HG02970 (cell line): Measurements from ENCODE around the gene ARSJ.

ENCODE experiments used
- ATAC-seq: cut with Tn5 transposase; IDR thresholded peaks from one replicate; pipeline ENCODE4 v1.9.1; 2021; ENCODE audit warnings: mild to moderate bottlenecking, moderate library complexity, moderate number of reproducible peaks; ENCODE audit not compliant: unreplicated experiment, low FRiP score

Gene ARSJ

DNA sequence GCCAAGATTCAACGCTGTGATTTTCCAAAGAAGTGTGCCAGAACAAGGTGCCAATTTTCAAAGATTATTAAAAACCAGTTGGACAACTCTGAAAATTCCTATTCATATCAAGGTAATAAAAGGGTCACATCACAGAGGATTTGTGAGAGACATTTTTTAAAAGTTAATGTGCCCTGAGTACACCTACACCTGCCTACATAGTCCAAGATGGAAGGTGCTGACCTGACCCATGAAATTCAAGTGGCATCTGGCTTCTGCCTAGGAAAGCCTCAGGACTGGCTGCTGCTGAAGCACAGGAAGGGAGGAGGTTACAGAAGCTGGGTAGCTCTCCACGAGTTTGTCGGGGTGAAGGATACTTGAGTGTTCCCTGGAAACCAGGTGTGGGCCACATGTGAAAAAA, 11.4 kb upstream of the ARSJ start:
- ATAC-seq: no peak

DNA sequence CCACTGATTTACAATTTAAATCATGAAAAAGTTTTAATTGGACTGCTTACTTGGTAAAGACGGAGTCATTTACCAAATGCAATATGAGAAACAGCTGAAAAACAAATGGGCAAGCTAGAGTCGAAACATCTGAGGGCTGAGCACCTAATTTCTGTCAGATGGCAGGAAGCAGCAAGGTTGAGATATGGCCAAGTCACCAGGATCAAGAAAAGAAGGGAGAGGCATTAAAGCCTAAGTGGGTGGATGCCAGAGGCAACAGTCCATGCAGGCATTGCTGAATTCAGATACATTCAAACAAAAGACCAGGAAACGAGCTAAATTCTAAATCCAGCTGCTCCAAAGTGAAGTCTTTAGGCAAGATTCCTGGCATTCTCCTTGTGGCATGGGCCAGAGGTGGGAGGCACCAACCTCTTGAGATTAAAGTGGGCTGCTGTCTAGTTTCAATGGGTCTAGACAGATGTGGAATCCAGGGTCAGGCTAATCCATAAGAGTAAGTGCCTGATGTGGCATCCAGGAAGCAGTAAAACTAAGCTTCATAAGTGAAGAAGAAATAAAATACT, 8.0 kb upstream of the ARSJ start:
- no peak for ATAC-seq

DNA sequence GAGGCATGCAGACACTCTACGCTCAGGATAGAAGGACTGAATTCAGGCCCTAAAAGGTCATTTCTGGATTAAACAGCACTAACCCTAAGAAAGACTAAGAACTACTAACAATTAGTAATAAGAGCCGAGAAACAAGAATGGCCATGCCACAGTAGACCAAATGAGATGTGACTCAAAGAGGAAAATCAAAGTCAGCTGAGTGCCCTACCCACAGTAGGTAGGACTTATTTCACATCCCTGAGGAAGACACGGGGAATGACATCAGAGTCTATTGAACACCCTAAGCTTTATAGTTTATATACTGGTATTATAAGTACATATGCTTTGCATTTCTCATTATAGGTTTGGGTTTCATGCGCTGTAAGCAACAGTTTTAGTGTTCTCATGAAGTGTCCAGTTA, 2.7 kb upstream of the ARSJ start:
- no peak for ATAC-seq

DNA sequence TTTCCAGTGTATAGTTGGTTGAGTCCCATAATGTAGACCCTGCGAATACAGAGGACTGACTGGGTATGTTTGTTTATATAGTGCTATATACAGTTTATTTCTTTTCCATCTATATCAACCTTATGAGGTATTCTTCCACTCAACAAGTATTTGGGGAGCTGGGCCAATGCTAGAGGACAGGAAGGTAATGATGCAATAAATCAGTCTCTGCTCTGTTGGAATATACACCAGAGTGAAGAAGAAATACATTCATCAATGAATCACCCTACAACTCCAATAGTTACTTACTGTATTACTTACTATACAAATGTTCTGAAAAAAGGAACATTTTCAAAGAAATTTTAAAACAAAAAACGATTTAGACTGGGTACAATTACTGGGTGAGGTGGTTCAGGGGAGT, 2.1 kb upstream of the ARSJ start:
- no peak for ATAC-seq

DNA sequence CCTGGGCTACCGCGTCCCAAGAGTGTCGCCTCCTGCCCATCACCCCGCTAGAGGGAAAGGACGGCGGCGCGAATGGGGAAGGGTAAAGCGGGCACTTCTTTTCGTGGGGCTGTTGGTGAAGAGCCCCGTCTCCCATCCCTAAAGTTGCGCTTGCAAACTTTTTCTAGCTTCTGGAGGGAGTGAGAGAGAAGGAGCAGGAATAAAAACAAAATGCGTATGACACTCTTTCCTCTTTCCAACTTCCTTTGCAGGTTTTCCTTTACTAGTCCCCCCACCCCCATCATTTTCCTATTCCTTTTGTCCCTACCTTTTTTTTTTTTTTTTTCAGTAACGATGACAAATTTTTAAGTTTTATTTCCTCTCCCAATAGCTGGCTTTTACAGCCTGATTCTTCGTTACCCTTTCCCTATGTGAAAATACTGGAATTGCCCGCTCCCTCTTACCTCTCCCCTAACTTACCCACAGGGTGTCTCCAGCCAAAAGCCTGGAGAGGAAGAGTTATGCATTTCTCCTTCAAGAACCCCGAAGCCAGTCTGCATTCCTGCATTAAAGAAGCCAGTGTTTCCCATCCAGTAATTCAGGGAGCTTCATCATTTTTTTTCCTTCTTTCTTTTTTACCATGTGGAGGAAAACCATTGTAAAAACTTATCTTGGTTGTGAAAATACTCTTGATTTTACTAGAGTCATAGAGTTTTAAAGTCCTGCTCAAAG, 613 bp upstream of the ARSJ start:
- ATAC-seq: no peak

DNA sequence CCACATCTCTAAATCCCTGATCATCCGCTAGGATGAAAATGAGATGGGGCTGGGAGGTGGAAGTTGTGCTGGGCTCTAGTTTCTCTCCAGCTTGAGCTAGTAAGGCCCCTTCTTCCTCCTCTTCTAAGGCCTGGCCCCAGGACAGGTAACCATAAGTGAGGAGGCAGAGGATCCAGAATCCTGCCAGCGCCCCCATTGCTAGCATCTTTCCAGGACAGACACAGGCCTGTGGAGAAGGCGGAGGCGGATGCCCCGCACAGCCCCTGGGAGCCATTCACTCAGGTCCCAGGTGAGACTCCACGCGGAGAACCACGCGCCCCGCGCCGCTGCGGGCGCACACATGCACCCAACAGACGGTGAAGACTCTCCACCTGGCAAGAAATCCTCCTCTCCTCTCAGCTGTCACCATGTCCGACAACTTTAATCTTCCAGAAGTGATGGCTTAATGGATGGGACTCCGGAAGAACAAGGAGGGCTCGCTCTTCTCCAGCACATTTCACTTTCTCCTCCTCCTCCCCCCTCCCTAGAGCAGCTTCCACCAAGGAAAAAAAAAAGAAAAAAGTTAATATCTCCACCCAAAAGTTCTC, 793 bp downstream of the ARSJ start:
- no peak for ATAC-seq

DNA sequence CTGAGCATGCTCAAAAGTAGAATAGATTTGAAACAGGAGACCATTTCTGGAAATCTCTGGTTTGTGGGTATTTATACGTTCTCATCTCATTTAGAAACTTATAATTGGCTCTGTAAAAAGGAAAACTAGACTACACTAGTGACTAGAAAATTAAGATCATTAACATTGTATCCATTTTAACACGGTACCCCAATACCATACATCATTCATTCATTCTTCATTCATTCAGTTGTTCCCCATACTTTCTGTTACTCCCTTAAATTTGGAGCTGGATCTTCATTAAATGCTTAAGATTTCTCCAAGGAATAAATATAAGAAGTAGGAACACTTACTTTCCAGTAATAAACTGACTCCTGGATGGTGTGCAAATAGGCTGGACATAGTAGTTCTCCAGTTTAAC, 1.3 kb downstream of the ARSJ start:
- no peak for ATAC-seq

DNA sequence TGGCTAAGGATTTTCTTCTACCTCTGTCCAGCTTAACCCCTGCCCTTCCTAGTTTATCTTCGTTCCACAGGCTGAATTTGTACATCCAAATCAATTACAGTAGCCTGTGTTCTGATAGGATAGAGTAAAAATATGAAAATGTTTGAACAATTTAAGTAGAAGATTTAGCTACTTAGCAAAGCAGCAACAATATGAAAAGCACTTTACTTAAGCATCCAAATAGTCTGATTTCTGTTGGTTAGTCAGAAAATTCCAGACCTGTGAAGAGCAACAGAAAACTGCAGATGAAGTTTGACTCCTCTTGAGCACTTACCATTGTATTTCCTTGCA, 2.0 kb downstream of the ARSJ start:
- ATAC-seq: no peak

DNA sequence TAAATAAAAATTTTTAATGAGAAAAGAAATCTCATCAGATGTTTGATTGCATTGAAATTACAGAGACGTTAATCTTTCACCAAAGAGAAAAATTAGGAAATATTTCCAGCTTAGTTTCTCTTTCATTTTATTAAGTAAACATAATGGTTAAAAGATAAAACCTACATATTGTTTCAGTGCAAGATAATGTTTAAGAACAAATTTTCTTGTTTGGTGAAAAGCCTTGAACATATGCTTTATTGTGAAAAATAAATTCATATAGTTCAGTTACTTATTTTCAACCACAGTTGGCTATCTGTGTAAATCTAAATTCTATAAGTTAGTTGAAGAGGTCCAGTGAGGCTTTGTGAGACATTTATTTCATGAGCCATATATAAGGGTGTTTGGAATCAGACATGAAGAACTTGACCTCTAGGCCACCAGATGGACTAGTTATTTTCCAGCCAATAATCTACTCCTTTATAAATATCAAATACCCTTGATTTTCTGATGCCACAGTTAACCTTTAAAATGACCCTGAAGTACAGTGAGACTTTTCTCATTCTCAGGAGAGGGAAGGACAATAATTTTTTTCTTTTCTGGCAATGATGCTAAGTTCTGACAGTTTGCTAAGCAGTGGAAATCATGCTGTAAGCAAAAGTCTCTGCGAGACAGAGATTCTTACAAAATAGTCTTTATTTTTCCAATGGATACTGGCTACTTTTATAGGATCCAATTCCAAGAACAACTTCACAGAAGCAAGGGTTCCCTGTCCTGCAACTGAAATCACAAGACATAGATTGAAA, 2.5 kb downstream of the ARSJ start:
- ATAC-seq: no peak

DNA sequence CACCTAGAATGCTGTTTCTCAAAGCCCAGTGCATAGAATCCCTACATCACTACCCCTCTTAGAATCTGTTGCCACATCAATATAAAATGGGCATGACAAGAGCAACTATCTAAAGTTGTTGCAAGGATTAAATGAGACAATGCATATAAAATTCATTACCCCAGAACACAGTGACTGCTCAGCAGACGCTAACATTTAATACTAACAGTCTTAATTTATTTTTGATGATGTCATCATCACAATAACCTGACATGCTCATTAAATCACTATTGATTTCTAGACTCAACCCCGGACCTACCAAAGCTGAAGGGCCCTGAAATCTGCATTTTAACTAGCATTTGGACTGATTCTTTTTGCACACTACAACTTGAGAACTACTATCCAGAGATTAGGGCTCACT, 3.9 kb downstream of the ARSJ start:
- no peak for ATAC-seq

DNA sequence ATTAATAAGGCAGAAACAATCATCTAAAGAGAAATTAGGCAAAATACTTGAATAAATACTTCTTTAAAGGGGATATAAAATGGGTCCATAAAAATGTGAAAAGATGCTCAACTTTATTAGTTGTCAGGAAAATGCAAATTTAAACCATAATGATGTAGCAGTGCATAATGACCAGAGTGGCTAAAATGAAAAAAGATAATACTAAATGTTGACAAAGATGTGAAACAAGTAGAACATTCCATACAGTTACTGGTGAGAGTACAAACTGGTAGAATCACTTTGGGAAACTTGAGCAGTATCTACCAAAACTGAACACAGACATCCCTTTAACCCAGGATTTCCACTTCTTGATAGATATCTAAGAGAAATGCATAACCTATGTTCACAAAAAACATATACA, 5.0 kb downstream of the ARSJ start:
- ATAC-seq: no peak

DNA sequence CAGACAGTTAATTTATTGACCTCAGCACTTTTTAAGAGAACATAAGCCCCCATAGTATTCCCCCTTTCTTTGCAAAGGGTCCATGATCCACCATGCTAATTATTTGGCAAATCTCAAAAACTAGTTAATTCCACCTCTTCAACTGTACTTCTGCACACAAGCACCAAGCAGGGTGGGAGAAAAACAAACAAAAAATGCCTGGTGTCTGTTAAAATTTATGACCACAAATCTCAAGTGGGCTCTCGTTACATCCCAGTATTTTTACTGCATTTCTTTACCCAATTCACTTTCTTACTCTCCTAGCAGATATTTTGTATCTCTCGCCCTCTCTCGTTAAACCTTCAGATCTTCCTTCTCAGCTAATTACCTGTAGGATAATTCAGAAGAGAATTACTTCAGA, 6.1 kb downstream of the ARSJ start:
- no peak for ATAC-seq

DNA sequence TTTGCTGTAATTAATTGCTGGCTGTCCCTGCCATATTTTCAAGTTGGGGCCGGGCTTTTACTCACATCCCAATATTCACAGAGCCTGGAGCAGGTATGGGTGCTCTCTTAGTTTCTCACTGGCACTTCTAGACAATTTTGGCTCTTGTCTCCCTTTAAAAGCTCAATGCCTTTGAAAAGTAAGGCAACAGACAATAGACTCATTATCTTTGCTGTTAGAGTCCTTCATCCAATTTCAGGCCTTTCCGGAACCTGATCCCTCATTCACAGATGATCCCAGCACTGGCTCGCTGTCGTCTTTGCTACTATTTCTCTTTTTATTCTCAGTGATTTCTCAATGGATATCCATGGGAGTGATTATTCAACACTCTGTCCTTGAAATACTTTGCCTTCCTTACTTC, 6.7 kb downstream of the ARSJ start:
- ATAC-seq: no peak

DNA sequence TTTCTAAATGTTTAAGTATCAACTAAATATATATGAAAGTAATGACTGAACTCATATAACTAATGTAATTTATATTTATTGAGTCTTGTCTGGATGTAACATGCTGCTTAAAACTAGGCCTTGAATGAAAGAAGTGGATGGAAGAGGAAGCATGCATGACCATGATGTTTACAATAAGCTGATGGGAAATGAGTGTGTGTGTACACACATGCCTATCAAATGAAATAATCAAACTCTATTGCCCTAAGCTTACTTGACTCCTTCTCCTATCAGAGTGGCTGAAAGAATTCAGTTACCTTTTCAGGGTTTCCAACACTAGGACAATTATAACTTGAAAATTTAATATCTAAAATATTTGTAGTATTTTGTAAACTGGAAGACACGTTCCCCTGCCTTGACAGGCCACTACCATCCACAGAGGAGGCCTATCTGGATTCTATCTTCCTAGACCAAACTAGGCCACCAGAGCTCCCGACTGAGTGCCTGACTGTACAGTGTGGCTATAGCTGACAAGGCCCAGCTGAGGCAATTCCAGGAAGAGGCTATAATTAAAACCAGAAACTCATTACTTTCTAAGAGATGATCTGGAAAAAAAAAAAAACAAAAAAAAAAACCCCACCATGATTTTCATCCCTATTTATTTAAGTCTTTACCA, 7.6 kb downstream of the ARSJ start:
- no peak for ATAC-seq

DNA sequence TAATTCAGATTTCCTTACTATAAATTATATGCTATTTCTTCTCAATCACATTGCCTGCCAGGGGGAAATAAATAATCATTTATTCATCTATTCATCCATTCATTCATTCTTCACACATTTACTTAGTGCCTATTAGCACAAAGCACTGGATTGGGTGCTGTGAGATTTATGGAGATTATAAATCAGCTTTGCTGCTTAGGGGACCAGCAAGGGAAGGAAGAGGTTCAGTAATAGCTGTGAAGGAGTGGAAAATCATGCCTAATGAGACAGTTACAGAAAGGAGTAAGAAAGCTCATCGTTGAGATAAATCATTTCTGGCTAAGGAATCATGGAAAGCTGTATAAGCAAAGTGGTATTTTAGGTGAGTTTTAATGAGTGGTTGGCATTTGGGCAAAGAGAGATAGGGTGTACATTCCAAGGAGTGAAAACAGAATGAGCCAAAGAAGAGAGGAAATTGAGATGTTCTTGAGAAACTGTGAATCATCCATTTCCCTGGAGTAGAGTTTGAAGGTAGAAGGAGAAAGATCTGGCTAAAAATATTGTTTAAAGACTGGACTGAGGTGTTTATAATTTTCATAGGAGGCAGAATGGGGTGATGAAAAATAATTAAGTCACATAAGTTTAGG, 9.6 kb downstream of the ARSJ start:
- no peak for ATAC-seq

DNA sequence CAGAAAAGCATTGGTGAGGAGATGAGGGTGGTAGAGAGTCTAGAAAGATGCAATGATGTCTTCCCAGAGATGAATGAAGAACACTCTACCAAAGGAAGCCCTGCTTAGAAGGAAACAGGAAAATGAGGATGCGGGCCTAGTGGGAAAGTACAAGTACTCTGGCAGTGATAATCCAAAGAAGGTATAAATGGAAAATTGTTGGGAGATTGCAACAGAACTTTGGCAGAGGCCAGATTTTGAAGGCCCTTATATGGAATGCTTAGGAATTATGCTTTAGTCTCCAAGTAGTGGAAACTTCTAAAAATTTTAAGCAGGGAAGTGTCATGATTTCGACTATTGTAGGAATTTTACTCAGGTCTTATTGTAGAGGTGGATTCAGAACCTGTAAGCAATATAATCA, 11.0 kb downstream of the ARSJ start:
- ATAC-seq: no peak

DNA sequence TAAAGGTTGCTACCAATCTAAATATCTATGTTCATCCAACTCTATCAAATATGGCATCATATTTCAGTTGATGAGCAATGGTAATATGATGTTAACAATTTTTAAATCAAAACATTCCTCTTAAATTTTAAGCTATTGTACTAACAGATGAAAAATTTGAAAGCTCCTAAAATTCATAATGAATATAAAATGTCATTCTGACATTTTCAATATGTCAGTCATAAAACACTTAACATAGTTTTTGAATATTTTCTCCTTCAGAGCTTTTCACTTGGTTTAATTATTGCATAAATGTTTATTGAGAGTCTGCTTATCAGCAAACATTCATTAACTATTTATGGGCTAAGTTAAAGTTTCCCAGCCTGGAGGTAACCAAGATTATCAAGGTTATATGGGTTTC, 11.8 kb downstream of the ARSJ start:
- no peak for ATAC-seq

DNA sequence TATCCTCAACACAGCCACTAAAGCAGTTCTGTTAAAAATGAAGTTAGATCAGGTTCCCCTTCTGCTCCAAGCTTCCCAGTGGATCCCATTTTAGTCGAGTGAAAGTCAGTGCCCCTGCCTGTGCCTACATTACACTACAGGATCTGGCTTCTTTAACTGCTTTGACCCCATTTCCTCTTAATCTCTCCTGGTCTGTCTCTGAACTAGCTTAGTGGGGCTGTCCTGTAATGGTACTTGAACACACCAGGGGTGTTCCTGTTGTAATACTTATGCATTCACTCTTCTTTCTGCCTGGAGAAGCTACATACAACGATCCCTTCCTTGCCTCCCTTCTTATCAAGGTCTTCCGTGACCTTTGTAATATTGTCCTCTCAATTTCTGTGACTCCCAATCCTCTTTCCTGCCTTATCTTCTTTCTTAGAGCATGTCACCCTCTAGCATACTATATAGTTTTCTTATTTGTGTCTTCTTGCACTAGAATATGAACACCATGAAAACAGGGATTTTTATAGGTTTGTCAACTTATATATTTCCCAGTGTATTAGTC, 16.7 kb downstream of the ARSJ start:
- ATAC-seq: no peak

DNA sequence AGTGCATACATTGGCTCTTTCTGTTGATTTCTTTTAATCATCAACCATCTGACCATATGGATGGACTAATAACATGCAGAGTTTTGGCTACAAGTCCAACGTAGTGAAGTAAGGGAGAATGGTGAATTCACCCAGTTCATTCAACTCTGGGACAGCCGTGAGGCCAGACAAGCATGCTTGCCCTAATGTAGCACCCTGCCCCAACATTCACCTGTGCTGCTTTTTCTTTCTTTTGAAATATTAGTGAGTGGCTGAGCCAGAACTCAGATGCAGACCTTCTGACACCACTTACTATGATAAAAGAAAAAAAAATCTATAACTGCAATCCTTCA, 17.5 kb downstream of the ARSJ start:
- no peak for ATAC-seq

DNA sequence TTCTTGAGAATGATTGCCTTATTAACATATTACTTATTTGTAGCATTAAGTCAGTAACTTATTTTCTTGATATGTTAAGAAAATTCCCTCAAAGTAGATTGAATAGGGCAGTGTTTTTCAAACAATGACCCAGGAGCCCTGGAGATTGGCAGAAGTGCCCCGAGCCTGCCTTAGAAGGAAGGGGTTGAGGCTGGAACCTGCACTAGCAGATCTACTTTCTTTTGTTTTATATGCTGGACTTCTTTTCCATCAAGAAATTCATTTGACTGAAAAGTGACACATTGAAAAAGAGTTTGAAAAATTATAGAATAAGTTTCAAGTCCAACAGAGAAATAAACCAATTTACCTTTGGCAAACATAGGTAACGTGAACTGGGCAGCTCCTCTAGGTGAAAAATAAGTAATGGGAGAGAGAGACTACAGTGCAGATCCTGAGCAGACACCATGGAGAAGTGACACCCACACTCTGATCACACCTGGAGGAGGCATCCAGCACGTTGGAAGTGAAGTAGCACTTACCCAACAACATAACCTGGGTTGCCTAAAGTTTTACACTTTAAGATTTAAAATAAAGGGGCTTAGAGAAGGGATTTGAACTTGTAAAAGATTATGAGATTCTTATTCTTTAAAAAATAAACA, 18.6 kb downstream of the ARSJ start:
- ATAC-seq: no peak
